Measurements from ENCODE around the gene CFAP157.

Gene CFAP157

DNA sequence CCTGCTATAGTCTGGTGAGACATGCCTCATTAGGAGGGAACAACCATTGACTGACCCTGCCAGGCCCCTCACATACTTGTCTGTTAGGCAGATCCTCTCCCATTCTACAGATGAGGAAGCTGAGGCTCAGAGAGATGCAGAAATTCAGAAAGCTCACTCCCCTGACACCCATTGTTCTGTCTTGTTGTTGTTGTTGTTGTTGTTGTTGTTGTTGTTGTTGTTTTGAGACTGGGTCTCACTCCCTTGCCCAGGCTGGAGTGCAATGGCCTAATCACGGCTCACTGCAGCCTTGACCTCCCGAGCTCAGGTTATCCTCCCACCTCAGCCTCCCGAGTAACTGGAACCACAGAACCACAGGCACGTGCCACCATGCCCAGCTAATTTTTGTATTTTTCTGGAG, 13.1 kb upstream of the CFAP157 start:
- no peak for DNase-seq

GRCh38 chr9:127694890-127695720, 11.7 kb upstream of the CFAP157 start:
- DNase-seq, result no peak

GRCh38 chr9:127697575-127697974, 9.2 kb upstream of the CFAP157 start:
- DNase-seq, result no peak

- DNase-seq, result no peak
Measured at GRCh38 chr9:127698386-127698785, 8.4 kb upstream of the CFAP157 start.

GRCh38 chr9:127698985-127699670, 7.7 kb upstream of the CFAP157 start:
- no peak for DNase-seq

GRCh38 chr9:127700140-127700539, 6.6 kb upstream of the CFAP157 start:
- no peak for DNase-seq

- peak; percentile 49 for DNase-seq
Measured at GRCh38 chr9:127700594-127701255, 6.1 kb upstream of the CFAP157 start.

- DNase-seq, result no peak
Measured at GRCh38 chr9:127703289-127703946, 3.4 kb upstream of the CFAP157 start.

DNA sequence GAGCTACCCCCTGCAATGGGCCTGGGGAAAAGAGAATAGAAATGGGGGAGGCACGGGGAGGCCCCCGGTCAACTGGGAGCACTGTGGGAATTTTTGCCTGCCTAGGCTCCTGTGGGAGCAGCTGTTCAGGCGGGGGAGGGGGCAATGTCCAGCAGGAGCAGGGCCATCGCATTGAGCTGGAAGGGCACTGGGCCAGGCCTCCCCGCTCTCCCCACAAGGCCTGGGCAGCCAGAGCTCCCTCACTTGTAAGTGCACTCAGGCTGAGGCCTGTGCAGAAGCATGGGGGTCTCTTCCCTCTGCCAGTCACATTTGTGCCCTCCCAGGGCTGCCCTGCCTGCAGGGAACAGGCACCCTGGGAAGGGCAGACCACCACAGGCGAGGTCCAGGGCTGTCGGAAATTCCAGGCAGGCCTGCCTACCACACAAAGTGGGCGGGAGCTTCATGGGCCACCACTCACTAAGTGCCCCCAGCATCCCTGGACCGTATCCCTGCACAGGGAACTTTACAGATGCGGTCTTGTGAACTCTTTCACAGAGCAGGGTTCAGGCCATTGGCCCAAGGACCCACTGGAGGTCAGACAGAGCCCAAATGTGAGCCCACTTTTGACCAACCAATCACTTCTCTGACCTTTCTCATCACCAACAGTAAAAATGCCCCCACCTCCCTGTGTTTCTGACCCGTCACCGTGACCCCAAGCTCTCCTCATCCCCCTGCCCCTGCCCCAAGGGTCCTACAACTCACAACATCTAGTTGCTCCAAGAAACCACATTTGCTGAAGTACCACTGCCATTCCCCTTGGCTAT, 1.0 kb upstream of the CFAP157 start:
- DNase-seq, result no peak

GRCh38 chr9:127707766-127708165, 978 bp downstream of the CFAP157 start:
- DNase-seq, result no peak

- no peak for DNase-seq
Measured at GRCh38 chr9:127708952-127709587, 2.3 kb downstream of the CFAP157 start.

DNA sequence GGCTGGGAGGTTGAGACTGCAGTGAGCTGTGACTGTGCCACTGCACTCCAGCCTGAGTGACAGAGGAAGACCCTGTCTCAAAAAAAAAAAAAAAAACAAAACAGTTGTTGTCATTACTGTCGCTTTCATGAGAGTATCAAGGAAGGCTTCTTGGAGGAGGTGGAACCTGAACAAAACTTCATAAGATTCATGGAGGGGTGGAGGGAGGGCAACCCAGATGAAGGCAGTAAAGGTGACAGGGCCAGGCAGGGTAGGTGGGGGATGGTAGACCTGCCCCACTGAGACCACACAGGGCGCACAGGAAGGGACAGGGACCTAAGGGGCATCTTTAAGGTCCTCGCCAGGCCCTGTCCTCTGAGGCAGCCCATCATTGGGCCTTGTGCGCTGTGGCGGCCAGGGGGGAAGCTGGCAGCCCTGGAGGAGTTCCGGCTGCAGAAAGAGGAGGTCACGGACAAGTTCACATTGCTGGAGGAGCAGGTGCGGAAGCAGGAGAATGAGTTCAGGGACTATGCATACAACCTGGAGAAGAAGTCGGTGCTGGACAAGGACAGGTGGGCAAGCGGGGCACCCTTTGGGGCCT, 3.5 kb downstream of the CFAP157 start:
- DNase-seq, result no peak

DNA sequence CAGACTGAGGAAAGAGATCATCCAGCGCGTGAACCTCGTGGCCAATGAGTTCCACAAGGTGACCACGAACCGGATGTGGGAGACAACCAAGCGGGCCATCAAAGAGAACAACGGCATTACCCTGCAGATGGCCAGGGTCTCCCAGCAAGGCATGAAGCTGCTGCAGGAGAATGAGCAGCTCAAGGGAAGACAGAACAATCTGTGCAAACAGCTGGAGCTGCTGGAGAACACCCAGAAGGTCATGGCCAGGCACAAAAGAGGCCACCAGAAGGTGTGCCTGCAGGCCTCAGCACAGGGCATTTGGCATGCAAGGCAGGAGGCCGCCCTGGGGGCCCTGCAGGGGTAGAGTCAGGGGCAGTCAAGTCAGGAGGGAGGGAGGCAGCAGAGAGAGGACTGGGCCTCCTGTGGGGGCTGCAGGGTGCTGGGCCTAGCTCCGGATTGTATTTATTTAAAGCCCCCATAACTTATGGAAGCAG, 4.5 kb downstream of the CFAP157 start:
- DNase-seq, result no peak

DNA sequence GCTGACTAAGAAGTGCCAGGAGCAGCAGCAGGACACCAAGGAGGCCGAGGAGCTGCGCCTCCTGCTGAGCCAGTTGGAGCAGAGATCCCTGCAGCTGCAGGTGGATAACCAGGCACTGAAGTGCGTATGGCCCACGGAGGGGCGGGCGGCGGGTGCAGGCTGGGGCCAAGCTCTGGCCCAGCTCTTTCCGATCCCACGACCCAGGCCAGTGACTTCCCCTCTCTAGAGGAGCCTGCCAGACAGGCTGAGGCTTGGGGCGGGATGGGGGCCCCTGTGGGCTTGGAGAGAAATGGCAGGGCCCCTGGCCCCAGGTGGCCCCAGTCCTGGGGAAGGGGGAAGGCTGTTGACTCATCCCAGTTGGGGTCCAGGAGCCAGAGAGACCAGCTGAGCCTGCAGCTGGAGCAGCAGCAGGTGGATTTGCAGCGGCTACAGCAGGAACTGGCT, 5.1 kb downstream of the CFAP157 start:
- no peak for DNase-seq

DNA sequence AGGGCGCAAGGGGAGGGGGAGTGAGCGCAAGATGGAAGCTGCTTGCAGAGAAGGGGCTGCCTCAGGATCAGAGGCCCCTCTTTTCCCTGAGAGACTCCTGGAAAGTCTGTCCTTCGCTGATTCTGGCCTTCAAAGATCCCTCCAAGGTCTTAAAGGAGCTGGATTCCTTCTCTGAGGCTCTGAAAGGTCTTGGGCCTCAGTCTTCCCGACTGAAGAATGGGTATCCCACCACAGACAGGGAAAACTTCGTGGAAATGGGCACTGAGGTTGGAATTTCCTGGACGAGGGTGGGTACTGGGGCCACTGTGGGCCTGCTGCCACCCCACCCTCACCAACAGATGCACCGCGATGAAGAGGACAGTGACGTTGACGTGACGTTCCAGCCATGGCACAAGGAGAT, 5.6 kb downstream of the CFAP157 start:
- no peak for DNase-seq

- no peak for DNase-seq
Measured at GRCh38 chr9:127712867-127713266, 6.1 kb downstream of the CFAP157 start.

DNA sequence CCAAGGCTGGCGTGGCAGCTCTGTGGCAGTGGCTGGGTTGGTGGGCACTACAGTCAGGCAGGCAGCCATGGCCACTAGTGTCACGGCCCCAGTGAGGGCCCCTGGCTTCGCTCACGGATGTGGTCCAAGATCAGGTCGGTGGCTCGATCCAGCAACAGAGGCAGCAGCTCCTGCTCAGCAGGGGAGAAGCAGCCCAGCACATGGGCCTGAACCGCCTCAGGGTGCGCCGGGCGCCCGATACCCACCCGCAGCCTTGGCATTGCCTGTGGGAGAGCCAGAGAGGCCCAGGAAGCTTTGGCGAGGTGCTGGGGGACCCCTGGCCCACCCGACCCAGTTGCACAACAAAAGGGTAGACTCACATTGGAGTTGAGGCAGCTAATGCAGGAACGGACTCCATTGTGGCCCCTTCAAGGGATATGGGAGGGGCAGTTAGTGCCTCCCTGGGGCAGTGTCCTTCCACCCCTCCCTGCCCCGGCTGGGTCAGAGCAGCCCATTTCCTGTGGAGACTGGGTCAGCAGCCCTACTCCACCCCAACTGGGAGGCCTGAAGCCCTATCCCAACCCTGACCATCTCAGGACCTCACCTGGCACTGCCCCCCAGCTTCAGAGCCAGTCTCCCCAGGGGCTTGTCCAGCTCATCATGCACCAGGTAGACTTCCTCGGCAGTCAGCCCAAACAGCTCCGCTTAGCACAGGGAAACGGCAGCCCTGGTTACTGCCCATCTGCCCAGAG, 7.4 kb downstream of the CFAP157 start:
- no peak for DNase-seq

DNA sequence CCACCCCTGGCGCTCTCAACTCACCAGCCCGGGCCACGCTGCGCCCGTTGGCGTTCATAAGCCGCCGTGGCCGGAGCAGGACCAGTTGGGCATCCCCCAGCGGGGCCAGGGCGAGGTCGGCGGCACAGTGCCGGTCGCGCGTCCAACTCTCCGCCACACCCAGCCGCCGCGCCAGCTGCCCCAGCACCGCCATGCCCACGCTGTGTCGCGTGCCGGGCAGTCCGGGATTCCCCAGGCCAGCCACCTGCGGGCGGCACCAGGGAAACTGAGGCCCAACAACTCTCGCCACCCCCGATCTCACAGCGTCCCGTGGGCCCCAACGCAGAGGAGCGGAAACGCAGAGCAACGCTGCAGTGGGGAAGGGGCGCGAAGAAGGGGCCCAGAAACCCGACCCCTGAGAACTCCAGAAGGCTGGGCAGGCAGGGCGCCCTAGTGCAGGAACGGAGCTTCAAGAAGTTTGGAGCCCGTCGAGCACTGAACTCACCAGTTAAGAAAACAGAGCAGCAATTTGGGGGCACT, 8.2 kb downstream of the CFAP157 start:
- no peak for DNase-seq

DNA sequence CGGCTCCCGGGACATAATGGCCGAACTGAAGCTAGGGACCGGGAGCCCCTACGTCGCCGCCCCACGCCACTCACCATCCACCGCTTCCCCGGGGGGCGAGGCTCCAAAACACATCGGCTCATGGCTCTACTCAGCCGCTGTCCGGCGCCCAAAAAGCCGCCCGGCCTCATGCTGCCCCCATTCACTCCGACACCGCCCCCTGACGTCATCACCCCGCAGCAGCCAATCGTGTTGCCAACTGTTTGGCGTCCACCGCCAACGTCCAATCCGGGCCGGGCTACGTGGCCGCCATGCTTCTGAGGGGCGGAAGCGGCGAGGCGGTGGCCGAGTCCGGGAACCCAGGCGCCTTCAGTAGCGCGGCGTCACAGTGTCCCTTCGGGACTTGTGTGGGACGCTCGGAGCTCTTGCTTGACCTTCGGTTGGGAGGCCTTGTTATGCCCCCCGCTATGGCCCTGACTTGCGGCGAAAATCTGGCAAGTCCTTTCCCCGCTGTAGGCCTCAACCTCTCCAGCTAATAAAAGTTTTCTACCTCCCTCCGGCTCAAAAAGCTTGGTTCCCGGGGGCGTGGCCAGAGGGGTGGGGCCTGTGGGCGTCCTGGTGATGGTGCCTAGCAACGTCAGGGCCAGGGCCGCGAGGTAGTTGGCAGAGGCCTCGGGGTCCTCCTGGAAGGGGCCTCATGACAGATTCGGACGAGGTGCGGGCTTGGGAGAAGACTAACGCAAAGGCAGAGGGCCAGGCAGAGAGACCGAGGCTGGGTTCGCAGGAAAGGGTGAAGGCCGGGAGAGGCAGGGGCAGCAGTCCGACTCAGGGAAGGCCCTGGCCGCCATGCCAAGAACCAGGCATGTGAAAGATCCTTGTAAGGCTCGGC, 8.9 kb downstream of the CFAP157 start, which contains the start of the genes PTRH1 and TTC16:
Gene PTRH1 (minus strand): TSS at position 194 of the 868 bp plus-strand sequence. CDS start 24 bp downstream, at position 170.
Gene TTC16 (plus strand): TSS at position 610 of the 868 bp plus-strand sequence. CDS start 67 bp downstream, at position 677.
- peak; percentile 90 for DNase-seq
